Duodenal mucosa (tissue), 2 donors: ENCODE measurements around the gene TGM4.
"Not testable (repeated sequence)": the region's sequence is repeated elsewhere in the genome, so short reads cannot be mapped to it uniquely, and the experiment has no call there.

ENCODE experiments used
- H3K27ac ChIP-seq: one replicate; pipeline ENCODE4 v1.7.0; 2013; ENCODE audit warnings: low read depth, low read length
- H3K27me3 ChIP-seq, 2 donors: one replicate each; pipeline ENCODE4 v1.7.0; 2013; ENCODE audit warnings: low read length in 2 of 2, control low read depth in 1 of 2; ENCODE audit not compliant: insufficient read depth in 2 of 2, control insufficient read depth in 1 of 2
- H3K36me3 ChIP-seq, 2 donors: one replicate each; pipeline ENCODE4 v1.7.0; 2013; ENCODE audit warnings: low read length in 2 of 2, control low read depth in 1 of 2; ENCODE audit not compliant: insufficient read depth in 2 of 2, control insufficient read depth in 1 of 2
- H3K4me1 ChIP-seq, 2 donors: one replicate each; pipeline ENCODE4 v1.7.0; 2013; ENCODE audit warnings: low read length in 2 of 2, control low read depth in 1 of 2; ENCODE audit not compliant: insufficient read depth in 2 of 2, control insufficient read depth in 1 of 2
- H3K4me3 ChIP-seq, 2 donors: one replicate each; pipeline ENCODE4 v1.7.0; 2013; ENCODE audit warnings: low read length in 2 of 2, low read depth in 1 of 2
- H3K9ac ChIP-seq, 2 donors: one replicate each; pipeline ENCODE4 v1.7.0; 2013; ENCODE audit warnings: low read length in 2 of 2, low read depth in 1 of 2
- H3K9me3 ChIP-seq, 2 donors: one replicate each; pipeline ENCODE4 v1.7.0; 2013; ENCODE audit warnings: low read length in 2 of 2, control low read depth in 1 of 2; ENCODE audit not compliant: control insufficient read depth in 1 of 2

TGM4 gene

GRCh38 chr3:44948239-44948638, 73.8 kb downstream of the TGM4 start:
- no peaks in the 10 kb centered on the region for H3K9me3 ChIP-seq
- no peaks in the 10 kb centered on the region for H3K27me3 ChIP-seq
- peaks cover 15 to 34% of the 10 kb centered on the region in 2 donors for H3K36me3 ChIP-seq
- H3K4me1 ChIP-seq = no peaks in the 10 kb centered on the region
- no peak overlapping the region for H3K4me3 ChIP-seq
- no peak overlapping the region for H3K27ac ChIP-seq
- no peak overlapping the region for H3K9ac ChIP-seq

DNA sequence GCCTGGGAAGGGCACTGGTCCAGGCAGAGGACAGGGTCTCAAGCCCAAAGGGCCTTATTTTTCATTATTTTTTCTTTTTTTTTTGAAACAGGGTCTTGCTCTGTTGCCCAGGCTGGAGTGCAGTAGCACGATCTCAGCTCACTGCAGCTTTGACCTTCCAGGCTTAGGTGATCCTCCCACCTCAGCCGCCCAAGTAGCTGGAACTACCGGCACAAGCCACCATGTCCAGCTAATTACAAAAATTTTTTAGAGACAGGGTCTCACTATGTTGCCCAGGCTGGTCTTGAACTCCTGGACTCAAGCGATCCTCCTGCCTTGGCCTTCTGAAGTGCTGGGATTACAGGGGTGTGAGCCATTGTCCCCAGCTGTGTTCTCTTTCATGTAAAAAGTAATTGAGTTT, 75.4 kb downstream of the TGM4 start:
- H3K9ac ChIP-seq, H3K9me3 ChIP-seq, H3K27me3 ChIP-seq, H3K27ac ChIP-seq, H3K4me3 ChIP-seq, H3K4me1 ChIP-seq: not testable (repeated sequence)
- peaks cover 21 to 39% of the 10 kb centered on the region in 2 donors for H3K36me3 ChIP-seq

- no peaks in the 10 kb centered on the region for H3K4me1 ChIP-seq
- peaks cover 17 to 33% of the 10 kb centered on the region in 2 donors for H3K36me3 ChIP-seq
- no peaks in the 10 kb centered on the region for H3K27me3 ChIP-seq
- H3K27ac ChIP-seq = no peak overlapping the region
- H3K9ac ChIP-seq = no peak overlapping the region
- H3K9me3 ChIP-seq = no peaks in the 10 kb centered on the region
- H3K4me3 ChIP-seq = no peak overlapping the region
Observed at GRCh38 chr3:44950275-44950734, 75.9 kb downstream of the TGM4 start.

GRCh38 chr3:44952689-44953088, 78.3 kb downstream of the TGM4 start:
- no peaks in the 10 kb centered on the region for H3K9me3 ChIP-seq
- H3K27ac ChIP-seq = no peak overlapping the region
- no peak overlapping the region for H3K4me3 ChIP-seq
- H3K27me3 ChIP-seq = no peaks in the 10 kb centered on the region
- H3K36me3 ChIP-seq = peaks cover 13 to 38% of the 10 kb centered on the region in 2 donors
- H3K4me1 ChIP-seq = no peaks in the 10 kb centered on the region
- no peak overlapping the region for H3K9ac ChIP-seq

DNA sequence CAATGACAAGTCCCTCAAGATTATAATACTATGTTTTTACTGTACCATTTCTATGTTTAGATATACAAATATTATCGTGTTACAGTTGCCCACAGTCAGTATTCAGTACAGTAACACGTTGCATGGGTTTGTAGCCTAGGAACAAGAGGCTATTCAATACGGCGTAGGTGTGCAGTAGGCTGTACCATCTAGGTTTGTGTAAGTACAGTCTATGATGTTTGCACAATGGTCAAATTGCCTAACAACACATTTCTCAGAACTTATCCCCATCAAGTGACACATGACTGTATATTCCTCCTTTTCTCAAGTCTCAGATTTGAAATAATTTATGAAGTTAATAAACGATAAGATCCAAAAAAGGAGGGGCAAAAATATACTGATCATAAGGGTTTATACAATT, 79.9 kb downstream of the TGM4 start:
- Histone ChIP-seq H3K27me3 (no peaks in the 10 kb centered on the region), H3K9ac (no peak overlapping the region), H3K4me3 (no peak overlapping the region), H3K9me3 (no peaks in the 10 kb centered on the region), H3K27ac (no peak overlapping the region), H3K36me3 (peaks cover 24 to 48% of the 10 kb centered on the region in 2 donors), H3K4me1 (no peaks in the 10 kb centered on the region)

GRCh38 chr3:44954962-44955361, 80.6 kb downstream of the TGM4 start:
- no peaks in the 10 kb centered on the region for H3K4me1 ChIP-seq
- H3K27me3 ChIP-seq = no peaks in the 10 kb centered on the region
- H3K4me3 ChIP-seq = no peak overlapping the region
- H3K9me3 ChIP-seq = no peaks in the 10 kb centered on the region
- peaks cover 24 to 48% of the 10 kb centered on the region in 2 donors for H3K36me3 ChIP-seq
- no peak overlapping the region for H3K27ac ChIP-seq
- no peak overlapping the region for H3K9ac ChIP-seq

DNA sequence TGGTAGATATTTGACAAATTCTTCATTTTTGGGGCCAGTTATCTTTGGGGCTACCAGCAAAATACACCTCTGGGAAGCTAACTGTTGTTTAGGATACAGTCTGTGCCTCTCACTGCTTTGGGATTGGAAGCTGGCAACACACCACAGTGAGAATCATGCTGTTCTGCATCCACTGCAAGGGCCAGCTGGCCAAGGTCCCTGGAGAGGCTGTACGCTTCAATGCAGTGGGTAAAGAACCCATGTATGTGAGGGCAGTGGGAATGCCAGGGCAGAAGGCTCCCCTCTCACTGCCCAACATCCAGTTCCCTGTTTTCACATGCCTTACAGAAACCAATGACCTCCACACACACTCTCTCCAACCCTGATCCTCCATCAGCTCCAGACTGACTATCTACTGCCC, 81.5 kb downstream of the TGM4 start:
- Histone ChIP-seq H3K4me1 (no peaks in the 10 kb centered on the region), H3K9ac (no peak overlapping the region), H3K36me3 (peaks cover 24 to 48% of the 10 kb centered on the region in 2 donors), H3K27ac (no peak overlapping the region), H3K9me3 (no peaks in the 10 kb centered on the region), H3K27me3 (no peaks in the 10 kb centered on the region), H3K4me3 (no peak overlapping the region)

- peaks cover 20 to 39% of the 10 kb centered on the region in 2 donors for H3K36me3 ChIP-seq
- H3K4me1 ChIP-seq = no peaks in the 10 kb centered on the region
- no peaks in the 10 kb centered on the region for H3K27me3 ChIP-seq
- no peak overlapping the region for H3K4me3 ChIP-seq
- no peak overlapping the region for H3K9ac ChIP-seq
- no peak overlapping the region for H3K27ac ChIP-seq
- H3K9me3 ChIP-seq = no peaks in the 10 kb centered on the region
Observed at GRCh38 chr3:44957986-44958385, 83.6 kb downstream of the TGM4 start.

GRCh38 chr3:44958386-44958785, 84.0 kb downstream of the TGM4 start:
- H3K9me3 ChIP-seq = no peaks in the 10 kb centered on the region
- no peaks in the 10 kb centered on the region for H3K4me1 ChIP-seq
- peaks cover 18 to 39% of the 10 kb centered on the region in 2 donors for H3K36me3 ChIP-seq
- no peak overlapping the region for H3K4me3 ChIP-seq
- no peak overlapping the region for H3K27ac ChIP-seq
- no peak overlapping the region for H3K9ac ChIP-seq
- H3K27me3 ChIP-seq = no peaks in the 10 kb centered on the region

- Histone ChIP-seq H3K4me1 (peaks cover 0 to 14% of the 10 kb centered on the region in 2 donors), H3K27ac (no peak overlapping the region), H3K9ac (no peak overlapping the region), H3K36me3 (peaks cover 11 to 28% of the 10 kb centered on the region in 2 donors), H3K27me3 (no peaks in the 10 kb centered on the region), H3K9me3 (no peaks in the 10 kb centered on the region), H3K4me3 (no peak overlapping the region)
Observed at GRCh38 chr3:44960387-44961026, 86.1 kb downstream of the TGM4 start.
